NB4 (cell line): Measurements from ENCODE around the gene PAX8.

ENCODE experiments used
- MYC ChIP-seq: IDR thresholded peaks from 2 replicates; pipeline ENCODE4 v1.6.1; 2011; ENCODE audit warnings: low read depth, low read length
- POLR2A ChIP-seq: IDR thresholded peaks from 2 replicates; pipeline ENCODE4 v1.6.1; 2011; ENCODE audit warnings: mild to moderate bottlenecking; ENCODE audit not compliant: insufficient read length; ENCODE audit errors: extremely low read depth
- TF ChIP-seq, protein P1 (sequence below): IDR thresholded peaks from one replicate; pipeline ENCODE4 v1.5.1; 2012; ENCODE audit warnings: low read depth, low read length

DNA sequence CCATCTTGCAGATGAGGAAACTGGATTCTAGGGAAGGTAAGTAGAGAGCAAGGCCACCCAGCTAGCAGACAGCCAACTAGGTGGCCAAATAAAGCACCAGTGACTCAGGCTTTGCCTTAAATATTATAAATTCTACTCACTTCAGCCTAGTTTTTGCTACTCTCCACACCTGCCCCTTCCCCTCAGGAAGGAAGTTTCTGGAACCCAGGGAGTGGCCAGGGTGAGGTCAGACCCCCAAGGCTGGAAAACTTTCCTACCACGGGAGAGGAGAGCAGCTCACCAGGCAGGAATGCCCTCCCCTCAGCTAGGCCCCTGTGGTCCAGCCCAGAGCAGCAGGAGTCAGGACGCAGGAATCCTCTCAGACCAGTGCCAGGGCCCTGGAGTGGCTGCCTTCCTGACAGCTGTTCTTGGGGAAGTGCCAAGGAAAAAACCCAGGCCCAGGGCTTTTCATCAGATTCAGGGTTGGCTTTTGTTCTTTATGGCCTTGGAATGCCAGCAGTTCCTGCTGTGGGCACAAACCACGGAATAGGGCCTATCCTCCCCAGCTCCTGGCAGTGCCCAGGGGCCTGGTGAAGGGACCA, 5.1 kb upstream of the PAX8 start:
- TF ChIP-seq POLR2A (no peak), MYC (no peak)
- TF ChIP-seq, protein P1, sequence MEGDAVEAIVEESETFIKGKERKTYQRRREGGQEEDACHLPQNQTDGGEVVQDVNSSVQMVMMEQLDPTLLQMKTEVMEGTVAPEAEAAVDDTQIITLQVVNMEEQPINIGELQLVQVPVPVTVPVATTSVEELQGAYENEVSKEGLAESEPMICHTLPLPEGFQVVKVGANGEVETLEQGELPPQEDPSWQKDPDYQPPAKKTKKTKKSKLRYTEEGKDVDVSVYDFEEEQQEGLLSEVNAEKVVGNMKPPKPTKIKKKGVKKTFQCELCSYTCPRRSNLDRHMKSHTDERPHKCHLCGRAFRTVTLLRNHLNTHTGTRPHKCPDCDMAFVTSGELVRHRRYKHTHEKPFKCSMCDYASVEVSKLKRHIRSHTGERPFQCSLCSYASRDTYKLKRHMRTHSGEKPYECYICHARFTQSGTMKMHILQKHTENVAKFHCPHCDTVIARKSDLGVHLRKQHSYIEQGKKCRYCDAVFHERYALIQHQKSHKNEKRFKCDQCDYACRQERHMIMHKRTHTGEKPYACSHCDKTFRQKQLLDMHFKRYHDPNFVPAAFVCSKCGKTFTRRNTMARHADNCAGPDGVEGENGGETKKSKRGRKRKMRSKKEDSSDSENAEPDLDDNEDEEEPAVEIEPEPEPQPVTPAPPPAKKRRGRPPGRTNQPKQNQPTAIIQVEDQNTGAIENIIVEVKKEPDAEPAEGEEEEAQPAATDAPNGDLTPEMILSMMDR = no peak
